GM23338 (cell line): Measurements from ENCODE around the gene SNX8.

Experiments
- CREB1 ChIP-seq: fragments of 250-450 bp; sonication (Bioruptor Pico); IDR thresholded peaks from 2 replicates; pipeline ENCODE4 v1.5.0; 2020; ENCODE audit warnings: low read depth, mild to moderate bottlenecking, moderate library complexity
- EZH2 ChIP-seq: fragments of 200-600 bp; sonication (generic); IDR thresholded peaks from one replicate; pipeline ENCODE4 v1.8.0; 2017; ENCODE audit warnings: antibody characterized with exemption, mild to moderate bottlenecking, low read depth; ENCODE audit not compliant: unreplicated experiment
- EZH2phosphoT487 ChIP-seq: fragments of 200-600 bp; sonication (generic); IDR thresholded peaks from one replicate; pipeline ENCODE4 v1.8.1; 2018; ENCODE audit warnings: antibody characterized with exemption; ENCODE audit not compliant: unreplicated experiment
- JUNB ChIP-seq: IDR thresholded peaks from one replicate; pipeline ENCODE4 v1.6.1; 2016; ENCODE audit warnings: antibody characterized with exemption; ENCODE audit not compliant: unreplicated experiment
- NANOG ChIP-seq: IDR thresholded peaks from 2 replicates; pipeline ENCODE4 v1.6.1; 2016; ENCODE audit warnings: antibody characterized with exemption, borderline replicate concordance
- POLR2AphosphoS5 ChIP-seq: IDR thresholded peaks from 2 replicates; pipeline ENCODE4 v1.6.1; 2016; ENCODE audit warnings: antibody characterized with exemption, low read depth
- ZNF114 ChIP-seq: fragments of 250-450 bp; sonication (Bioruptor Pico); IDR thresholded peaks from 2 replicates; pipeline ENCODE4 v1.5.0; 2020; ENCODE audit warnings: mild to moderate bottlenecking, moderate library complexity
- ZNF331 ChIP-seq: fragments of 250-450 bp; sonication (Bioruptor Pico); IDR thresholded peaks from 2 replicates; pipeline ENCODE4 v1.5.0; 2020; ENCODE audit warnings: low read depth, mild to moderate bottlenecking, moderate library complexity
- TF ChIP-seq, protein P1 (sequence below), 2 experiments: fragments of 200-600 bp in 1 of 2; sonication (generic) in 1 of 2; conservative IDR thresholded peaks; 2 replicates each; pipeline versions ENCODE4 v1.5.1 to v1.6.1; 2016 to 2017; ENCODE audit warnings: antibody characterized with exemption in 2 of 2, low read depth in 2 of 2, mild to moderate bottlenecking in 2 of 2, moderate library complexity in 1 of 2
- TF ChIP-seq, protein P2 (sequence below): IDR thresholded peaks from one replicate; pipeline ENCODE4 v1.6.1; 2018; ENCODE audit warnings: antibody characterized with exemption; ENCODE audit not compliant: unreplicated experiment

DNA sequence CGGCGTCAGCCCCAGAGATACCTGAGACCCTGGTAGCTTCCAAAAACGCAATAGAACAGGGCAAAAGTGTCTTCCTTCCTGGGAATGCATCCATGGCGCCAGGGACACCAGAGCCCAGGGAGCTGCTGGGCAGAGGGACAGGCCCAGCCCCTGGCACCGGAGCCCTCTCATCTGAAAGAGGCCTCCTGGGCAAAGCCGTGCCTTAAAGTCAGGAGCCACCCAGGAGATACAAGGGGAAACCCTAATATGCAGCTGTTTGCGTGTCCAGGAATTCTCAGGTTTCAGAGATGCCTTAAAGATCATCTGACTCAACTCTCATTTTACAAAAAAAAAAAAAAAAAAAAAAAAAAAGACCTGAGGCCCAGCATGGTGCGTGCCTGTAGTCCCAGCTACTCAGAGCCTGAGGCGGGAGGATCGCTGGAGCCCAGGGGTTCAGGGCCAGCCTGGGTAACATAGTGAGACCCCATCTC, 44.2 kb downstream of the SNX8 start:
- TF ChIP-seq, protein P1, sequence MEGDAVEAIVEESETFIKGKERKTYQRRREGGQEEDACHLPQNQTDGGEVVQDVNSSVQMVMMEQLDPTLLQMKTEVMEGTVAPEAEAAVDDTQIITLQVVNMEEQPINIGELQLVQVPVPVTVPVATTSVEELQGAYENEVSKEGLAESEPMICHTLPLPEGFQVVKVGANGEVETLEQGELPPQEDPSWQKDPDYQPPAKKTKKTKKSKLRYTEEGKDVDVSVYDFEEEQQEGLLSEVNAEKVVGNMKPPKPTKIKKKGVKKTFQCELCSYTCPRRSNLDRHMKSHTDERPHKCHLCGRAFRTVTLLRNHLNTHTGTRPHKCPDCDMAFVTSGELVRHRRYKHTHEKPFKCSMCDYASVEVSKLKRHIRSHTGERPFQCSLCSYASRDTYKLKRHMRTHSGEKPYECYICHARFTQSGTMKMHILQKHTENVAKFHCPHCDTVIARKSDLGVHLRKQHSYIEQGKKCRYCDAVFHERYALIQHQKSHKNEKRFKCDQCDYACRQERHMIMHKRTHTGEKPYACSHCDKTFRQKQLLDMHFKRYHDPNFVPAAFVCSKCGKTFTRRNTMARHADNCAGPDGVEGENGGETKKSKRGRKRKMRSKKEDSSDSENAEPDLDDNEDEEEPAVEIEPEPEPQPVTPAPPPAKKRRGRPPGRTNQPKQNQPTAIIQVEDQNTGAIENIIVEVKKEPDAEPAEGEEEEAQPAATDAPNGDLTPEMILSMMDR (conservative IDR thresholded peaks at IDR 0.05; ENCODE audit: low read depth in 2 of 2), result no peak
- TF ChIP-seq POLR2AphosphoS5, result no peak
- no peak for TF ChIP-seq EZH2phosphoT487
- no peak for TF ChIP-seq ZNF114 (CRISPR knock-in tag)
- no peak for TF ChIP-seq EZH2
- TF ChIP-seq CREB1 (CRISPR knock-in tag), result no peak
- no peak for TF ChIP-seq JUNB
- TF ChIP-seq, protein P2, sequence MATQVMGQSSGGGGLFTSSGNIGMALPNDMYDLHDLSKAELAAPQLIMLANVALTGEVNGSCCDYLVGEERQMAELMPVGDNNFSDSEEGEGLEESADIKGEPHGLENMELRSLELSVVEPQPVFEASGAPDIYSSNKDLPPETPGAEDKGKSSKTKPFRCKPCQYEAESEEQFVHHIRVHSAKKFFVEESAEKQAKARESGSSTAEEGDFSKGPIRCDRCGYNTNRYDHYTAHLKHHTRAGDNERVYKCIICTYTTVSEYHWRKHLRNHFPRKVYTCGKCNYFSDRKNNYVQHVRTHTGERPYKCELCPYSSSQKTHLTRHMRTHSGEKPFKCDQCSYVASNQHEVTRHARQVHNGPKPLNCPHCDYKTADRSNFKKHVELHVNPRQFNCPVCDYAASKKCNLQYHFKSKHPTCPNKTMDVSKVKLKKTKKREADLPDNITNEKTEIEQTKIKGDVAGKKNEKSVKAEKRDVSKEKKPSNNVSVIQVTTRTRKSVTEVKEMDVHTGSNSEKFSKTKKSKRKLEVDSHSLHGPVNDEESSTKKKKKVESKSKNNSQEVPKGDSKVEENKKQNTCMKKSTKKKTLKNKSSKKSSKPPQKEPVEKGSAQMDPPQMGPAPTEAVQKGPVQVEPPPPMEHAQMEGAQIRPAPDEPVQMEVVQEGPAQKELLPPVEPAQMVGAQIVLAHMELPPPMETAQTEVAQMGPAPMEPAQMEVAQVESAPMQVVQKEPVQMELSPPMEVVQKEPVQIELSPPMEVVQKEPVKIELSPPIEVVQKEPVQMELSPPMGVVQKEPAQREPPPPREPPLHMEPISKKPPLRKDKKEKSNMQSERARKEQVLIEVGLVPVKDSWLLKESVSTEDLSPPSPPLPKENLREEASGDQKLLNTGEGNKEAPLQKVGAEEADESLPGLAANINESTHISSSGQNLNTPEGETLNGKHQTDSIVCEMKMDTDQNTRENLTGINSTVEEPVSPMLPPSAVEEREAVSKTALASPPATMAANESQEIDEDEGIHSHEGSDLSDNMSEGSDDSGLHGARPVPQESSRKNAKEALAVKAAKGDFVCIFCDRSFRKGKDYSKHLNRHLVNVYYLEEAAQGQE, result no peak
- no peak for TF ChIP-seq ZNF331
- no peak for TF ChIP-seq NANOG
